ENCODE data around the gene RLIM.

The RLIM gene

DNA sequence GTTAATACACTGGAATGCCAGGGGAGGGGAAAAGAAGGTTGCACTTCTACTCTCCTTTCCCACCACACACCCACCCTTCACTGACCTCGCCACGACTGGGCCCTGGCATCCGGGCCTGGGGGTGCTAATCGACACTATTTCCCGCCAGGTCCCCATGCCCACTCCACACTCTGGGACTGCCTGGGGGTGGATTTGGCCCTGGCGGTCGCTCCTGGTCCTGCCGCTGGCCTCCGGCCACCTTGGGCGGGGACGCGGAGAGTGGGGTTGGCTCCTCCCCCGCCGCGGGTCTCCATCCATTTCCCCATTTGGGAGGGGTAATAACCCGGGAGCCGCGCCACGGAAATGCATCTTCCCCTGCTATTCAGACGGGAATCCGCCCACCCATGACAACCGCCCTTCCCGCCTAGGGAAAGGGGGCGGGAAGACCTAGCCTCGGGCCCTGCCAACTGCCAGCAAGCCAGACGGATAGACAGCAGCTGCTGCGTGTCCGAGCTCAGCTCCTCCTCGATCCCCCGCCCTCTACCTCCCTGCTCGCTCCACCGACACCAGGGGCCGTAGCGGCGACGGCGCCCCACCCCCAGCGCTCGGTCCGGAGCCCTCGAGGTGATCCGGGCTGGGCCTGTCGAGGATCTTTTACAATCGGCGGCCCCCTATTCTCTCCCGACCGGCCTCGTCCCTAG lies 78.1 kb downstream of the RLIM start:
- DNase-seq (ENCODE audit: extremely low read depth in 1 of 2, low read depth in 1 of 2): no peak

DNA sequence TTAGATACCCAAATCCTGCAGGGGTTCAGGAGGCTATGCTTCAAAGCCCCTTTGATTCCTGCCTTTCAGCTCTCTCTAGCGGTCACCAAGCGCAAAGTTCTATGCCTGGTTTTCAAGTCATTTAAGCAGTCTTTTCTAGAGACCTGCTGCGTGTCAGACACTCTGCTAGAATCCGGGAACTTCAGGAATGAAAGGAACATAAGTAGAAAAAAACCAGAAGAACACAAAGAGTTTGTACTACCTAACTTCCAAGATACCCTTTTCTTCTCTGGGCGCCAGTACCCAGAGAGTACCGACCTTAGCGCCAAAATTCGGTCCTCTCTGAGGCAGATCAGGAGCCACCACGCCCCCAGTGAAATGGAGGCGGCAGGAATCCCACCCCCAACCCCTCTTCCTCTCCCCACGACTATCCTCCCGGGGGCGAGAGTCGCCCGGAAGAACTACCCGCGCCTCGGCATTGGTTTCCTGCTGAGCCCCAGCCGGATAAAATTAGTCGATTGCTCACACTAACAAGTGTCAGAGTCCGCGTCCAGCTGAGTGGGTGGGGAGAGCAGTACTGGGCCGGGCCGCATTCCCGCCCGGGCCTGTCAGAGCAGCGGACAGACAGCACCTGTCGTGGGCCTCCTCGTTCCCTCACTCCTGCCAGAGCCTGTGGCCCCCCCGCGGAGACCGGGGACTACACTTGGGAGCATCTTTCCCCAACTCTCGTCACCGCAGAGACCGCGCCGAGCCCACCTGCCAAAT lies 78.8 kb downstream of the RLIM start:
- peak in 1 of 2 donors; percentile 24 for DNase-seq (ENCODE audit: extremely low read depth in 1 of 2, low read depth in 1 of 2)
